Activated effector memory CD4-positive, alpha-beta T cell treated with anti-CD3 and anti-CD28 coated beads, Interleukin-2, amount 50 U/mL, for 16 hours (primary cell): ENCODE results near the gene KCNMA1.
"Not testable (repeated sequence)": the region's sequence is repeated elsewhere in the genome, so short reads cannot be mapped to it uniquely, and the experiment has no call there.

Experiments used
- DNase-seq: peaks from one replicate; pipeline ENCODE4 v3.0.0-alpha.2; 2020

Gene KCNMA1

GRCh38 chr10:77409697-77410471 is 227.7 kb downstream of the KCNMA1 start:
- no peak for DNase-seq

- DNase-seq, result no peak
Measured at GRCh38 chr10:77408259-77408658, 229.3 kb downstream of the KCNMA1 start.

DNA sequence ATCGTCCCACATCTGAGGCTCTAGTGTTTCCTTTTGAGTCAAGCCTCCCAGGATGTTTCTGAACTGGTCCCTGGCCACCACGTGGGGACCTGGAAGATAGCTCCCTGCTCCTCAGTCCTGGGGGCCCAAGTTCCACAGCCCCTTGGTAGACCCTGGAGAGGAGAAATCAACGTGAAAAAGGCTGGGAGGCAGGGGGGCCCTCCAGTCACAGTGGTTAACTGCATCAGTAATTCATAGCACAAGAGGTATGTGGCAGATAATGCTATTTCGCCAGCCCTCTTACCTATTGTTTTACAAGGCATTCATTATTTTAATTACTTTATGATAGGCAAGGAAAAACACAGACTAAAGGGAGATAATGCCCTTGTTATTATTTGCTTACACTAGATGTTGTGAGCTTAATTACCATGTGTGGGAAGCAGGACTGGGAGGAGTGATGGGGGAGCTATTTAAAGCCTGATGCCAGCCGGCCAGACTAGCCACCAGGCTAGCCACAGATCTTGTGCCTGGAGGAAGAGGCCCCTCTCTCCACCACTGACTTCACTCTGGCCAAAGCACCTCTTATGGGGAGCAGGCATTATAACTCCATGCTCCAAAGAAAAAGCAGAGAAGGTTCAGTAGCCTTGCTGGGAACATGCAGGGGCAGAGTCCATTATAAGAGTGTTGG is 230.7 kb downstream of the KCNMA1 start:
- no peak for DNase-seq

GRCh38 chr10:77405771-77406241 is 231.8 kb downstream of the KCNMA1 start:
- no peak for DNase-seq

GRCh38 chr10:77404810-77405209 is 232.8 kb downstream of the KCNMA1 start:
- no peak for DNase-seq

- DNase-seq, result no peak
Measured at GRCh38 chr10:77403761-77404160, 233.8 kb downstream of the KCNMA1 start.

GRCh38 chr10:77401683-77402082 is 235.9 kb downstream of the KCNMA1 start:
- DNase-seq, result no peak

DNA sequence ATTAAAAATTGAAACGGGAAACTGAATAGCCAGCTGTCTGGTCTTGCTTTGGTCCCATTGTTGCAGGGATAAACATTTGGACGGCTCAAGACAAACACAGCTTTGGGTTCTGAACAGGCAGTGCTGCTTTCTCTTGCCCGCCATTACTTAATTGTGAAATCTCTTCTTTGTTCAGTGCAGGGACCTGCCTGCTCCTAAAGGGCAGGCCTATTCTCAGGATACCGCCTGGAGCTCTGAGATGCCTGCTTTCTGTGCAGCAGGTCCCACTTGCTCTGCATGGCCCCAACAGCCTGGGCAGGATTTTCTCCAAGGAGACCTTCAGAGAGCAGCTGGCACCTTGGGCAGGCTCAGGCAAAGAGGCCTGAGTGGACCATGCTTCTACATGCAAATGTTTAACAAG is 237.6 kb downstream of the KCNMA1 start:
- no peak for DNase-seq

DNA sequence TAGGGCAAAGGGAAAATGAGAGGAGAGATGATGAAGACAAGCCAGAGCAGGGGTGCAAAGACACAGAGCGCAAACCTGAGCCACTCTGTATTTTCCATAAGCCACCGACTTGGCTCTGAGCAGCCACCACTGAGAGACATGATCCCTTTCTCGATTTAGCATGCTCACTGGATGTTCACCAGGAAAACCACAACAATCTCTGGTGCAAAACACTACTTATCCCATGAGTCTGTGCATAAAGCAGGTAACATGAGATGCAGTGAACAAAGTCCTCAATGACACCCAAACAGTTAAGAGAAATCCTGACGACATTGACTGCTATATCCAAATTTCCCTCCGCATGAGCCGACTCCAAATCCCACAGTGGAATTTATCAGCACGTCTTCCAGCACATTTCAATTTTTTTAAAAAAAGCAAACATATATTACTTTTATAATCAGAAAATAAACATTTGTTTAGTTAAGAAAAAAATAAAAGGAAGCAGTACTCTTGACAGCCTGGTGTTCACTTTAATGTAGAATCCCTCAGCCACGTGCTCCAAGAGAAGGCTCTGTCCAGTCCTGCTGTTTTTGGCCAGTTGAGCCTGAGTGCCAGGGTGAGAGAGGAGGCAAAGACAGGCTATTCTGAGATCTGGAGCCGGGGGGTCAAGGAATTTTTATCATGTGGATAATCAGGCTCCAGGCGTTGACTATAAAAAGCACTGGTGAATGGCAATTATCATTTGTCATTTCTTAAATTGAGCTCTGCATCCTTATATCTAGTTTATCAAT is 238.4 kb downstream of the KCNMA1 start:
- no peak for DNase-seq

- no peak for DNase-seq
Measured at GRCh38 chr10:77398558-77398957, 239.1 kb downstream of the KCNMA1 start.

GRCh38 chr10:77397103-77397502 is 240.5 kb downstream of the KCNMA1 start:
- DNase-seq, result no peak

DNA sequence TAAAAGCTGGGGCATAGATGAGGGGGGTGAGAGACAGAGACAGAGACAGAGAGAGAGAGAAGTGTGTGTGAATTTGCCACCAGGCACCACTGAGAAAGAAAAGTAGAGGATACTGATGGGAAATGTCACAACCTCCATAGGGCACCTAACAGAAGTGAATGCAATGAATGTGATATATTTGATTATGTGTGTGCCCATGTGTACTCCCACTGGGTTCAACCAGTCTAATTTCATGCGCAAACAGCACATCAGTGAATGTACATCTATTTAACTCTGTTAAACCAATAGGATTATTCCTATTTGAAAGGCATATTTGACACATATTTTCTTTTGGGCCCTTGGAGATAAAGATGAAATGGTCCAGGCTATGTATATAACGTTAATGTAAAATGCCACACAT is 241.3 kb downstream of the KCNMA1 start:
- DNase-seq, result no peak

GRCh38 chr10:77393821-77394501 is 243.6 kb downstream of the KCNMA1 start:
- no peak for DNase-seq

- no peak for DNase-seq
Measured at GRCh38 chr10:77393411-77393810, 244.2 kb downstream of the KCNMA1 start.

- DNase-seq, result no peak
Measured at GRCh38 chr10:77392851-77393250, 244.8 kb downstream of the KCNMA1 start.

GRCh38 chr10:77392236-77392721 is 245.3 kb downstream of the KCNMA1 start:
- no peak for DNase-seq

- no peak for DNase-seq
Measured at GRCh38 chr10:77391605-77392235, 245.9 kb downstream of the KCNMA1 start.

- no peak for DNase-seq
Measured at GRCh38 chr10:77390481-77390891, 247.1 kb downstream of the KCNMA1 start.

- no peak for DNase-seq
Measured at GRCh38 chr10:77388571-77389100, 249.0 kb downstream of the KCNMA1 start.

DNA sequence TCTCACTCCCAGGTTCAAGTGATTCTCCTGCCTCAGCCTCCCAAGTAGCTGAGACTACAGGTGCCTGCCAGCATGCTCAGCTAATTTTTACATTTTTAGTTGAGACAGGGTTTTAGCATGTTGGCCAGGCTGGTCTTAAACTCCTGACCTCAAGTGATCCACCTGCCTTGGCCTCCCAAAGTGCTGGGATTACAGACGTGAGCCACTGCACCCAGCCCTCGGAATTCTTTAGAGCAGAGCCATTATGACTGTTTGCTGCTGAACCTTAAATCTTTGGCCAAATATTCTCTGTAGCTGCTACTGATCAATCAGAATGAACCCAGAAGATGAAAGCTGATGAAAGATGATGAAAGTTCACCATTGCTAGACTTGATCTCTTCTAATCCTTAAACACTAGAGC is 249.9 kb downstream of the KCNMA1 start:
- DNase-seq, result not testable (repeated sequence)

GRCh38 chr10:77387247-77387646 is 250.4 kb downstream of the KCNMA1 start:
- no peak for DNase-seq

DNA sequence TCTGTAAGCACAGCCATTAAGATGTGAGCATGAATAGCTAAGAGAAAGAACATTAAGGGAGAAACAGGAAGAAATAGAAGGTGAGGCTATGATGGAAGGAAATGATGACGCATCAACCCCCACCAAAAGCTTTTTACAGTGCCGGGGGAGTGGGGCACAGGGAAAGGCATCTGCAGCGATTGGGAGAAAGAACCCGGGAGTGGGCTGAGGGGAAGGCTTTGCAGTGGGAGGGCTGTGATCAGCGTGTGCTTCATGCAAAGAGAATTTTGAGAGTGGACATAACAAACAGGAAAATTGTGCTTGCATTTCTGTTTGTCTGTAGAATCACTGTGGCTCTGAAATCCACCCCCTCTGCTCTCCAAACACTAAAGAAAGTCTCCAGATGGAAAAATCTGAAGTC is 250.8 kb downstream of the KCNMA1 start:
- DNase-seq, result no peak
